ENCODE measurements around the gene SPEF2.

Gene SPEF2

GRCh38 chr5:35678661-35679060 is 61.0 kb downstream of the SPEF2 start:
- Histone ChIP-seq H3K9me3 (ENCODE audit: control insufficient read depth, insufficient read depth, low read length) (no peaks in the 10 kb centered on the region), H3K4me3 (ENCODE audit: low read depth, low read length) (no peak overlapping the region), H3K36me3 (ENCODE audit: control insufficient read depth, insufficient read depth, low read length) (no peaks in the 10 kb centered on the region), H3K4me1 (ENCODE audit: control insufficient read depth, insufficient read depth, low read length) (no peaks in the 10 kb centered on the region), H3K9ac (ENCODE audit: low read depth, low read length) (no peak overlapping the region), H3K27me3 (ENCODE audit: control insufficient read depth, insufficient read depth, low read length) (no peaks in the 10 kb centered on the region)

GRCh38 chr5:35679357-35679756 is 61.7 kb downstream of the SPEF2 start:
- no peaks in the 10 kb centered on the region for H3K36me3 ChIP-seq (ENCODE audit: control insufficient read depth, insufficient read depth, low read length)
- H3K4me1 ChIP-seq (ENCODE audit: control insufficient read depth, insufficient read depth, low read length), result no peaks in the 10 kb centered on the region
- H3K9me3 ChIP-seq (ENCODE audit: control insufficient read depth, insufficient read depth, low read length), result no peaks in the 10 kb centered on the region
- H3K27me3 ChIP-seq (ENCODE audit: control insufficient read depth, insufficient read depth, low read length), result no peaks in the 10 kb centered on the region
- H3K4me3 ChIP-seq (ENCODE audit: low read depth, low read length), result no peak overlapping the region
- no peak overlapping the region for H3K9ac ChIP-seq (ENCODE audit: low read depth, low read length)

GRCh38 chr5:35681911-35682310 is 64.2 kb downstream of the SPEF2 start:
- no peaks in the 10 kb centered on the region for H3K27me3 ChIP-seq (ENCODE audit: control insufficient read depth, insufficient read depth, low read length)
- no peaks in the 10 kb centered on the region for H3K4me1 ChIP-seq (ENCODE audit: control insufficient read depth, insufficient read depth, low read length)
- H3K9ac ChIP-seq (ENCODE audit: low read depth, low read length), result no peak overlapping the region
- no peaks in the 10 kb centered on the region for H3K9me3 ChIP-seq (ENCODE audit: control insufficient read depth, insufficient read depth, low read length)
- H3K4me3 ChIP-seq (ENCODE audit: low read depth, low read length), result no peak overlapping the region
- no peaks in the 10 kb centered on the region for H3K36me3 ChIP-seq (ENCODE audit: control insufficient read depth, insufficient read depth, low read length)

GRCh38 chr5:35683466-35683865 is 65.8 kb downstream of the SPEF2 start:
- Histone ChIP-seq H3K4me1 (ENCODE audit: control insufficient read depth, insufficient read depth, low read length) (no peaks in the 10 kb centered on the region), H3K27me3 (ENCODE audit: control insufficient read depth, insufficient read depth, low read length) (no peaks in the 10 kb centered on the region), H3K9me3 (ENCODE audit: control insufficient read depth, insufficient read depth, low read length) (no peaks in the 10 kb centered on the region), H3K9ac (ENCODE audit: low read depth, low read length) (no peak overlapping the region), H3K4me3 (ENCODE audit: low read depth, low read length) (no peak overlapping the region), H3K36me3 (ENCODE audit: control insufficient read depth, insufficient read depth, low read length) (no peaks in the 10 kb centered on the region)

GRCh38 chr5:35685161-35685560 is 67.5 kb downstream of the SPEF2 start:
- Histone ChIP-seq H3K4me1 (ENCODE audit: control insufficient read depth, insufficient read depth, low read length) (no peaks in the 10 kb centered on the region), H3K27me3 (ENCODE audit: control insufficient read depth, insufficient read depth, low read length) (no peaks in the 10 kb centered on the region), H3K9ac (ENCODE audit: low read depth, low read length) (no peak overlapping the region), H3K9me3 (ENCODE audit: control insufficient read depth, insufficient read depth, low read length) (no peaks in the 10 kb centered on the region), H3K4me3 (ENCODE audit: low read depth, low read length) (no peak overlapping the region), H3K36me3 (ENCODE audit: control insufficient read depth, insufficient read depth, low read length) (no peaks in the 10 kb centered on the region)

GRCh38 chr5:35687961-35688360 is 70.3 kb downstream of the SPEF2 start:
- no peak overlapping the region for H3K4me3 ChIP-seq (ENCODE audit: low read depth, low read length)
- H3K36me3 ChIP-seq (ENCODE audit: control insufficient read depth, insufficient read depth, low read length), result no peaks in the 10 kb centered on the region
- H3K27me3 ChIP-seq (ENCODE audit: control insufficient read depth, insufficient read depth, low read length), result no peaks in the 10 kb centered on the region
- no peaks in the 10 kb centered on the region for H3K9me3 ChIP-seq (ENCODE audit: control insufficient read depth, insufficient read depth, low read length)
- H3K4me1 ChIP-seq (ENCODE audit: control insufficient read depth, insufficient read depth, low read length), result no peaks in the 10 kb centered on the region
- no peak overlapping the region for H3K9ac ChIP-seq (ENCODE audit: low read depth, low read length)

GRCh38 chr5:35694481-35694880 is 76.8 kb downstream of the SPEF2 start:
- Histone ChIP-seq H3K4me3 (ENCODE audit: low read depth, low read length) (no peak overlapping the region), H3K9me3 (ENCODE audit: control insufficient read depth, insufficient read depth, low read length) (no peaks in the 10 kb centered on the region), H3K9ac (ENCODE audit: low read depth, low read length) (no peak overlapping the region), H3K36me3 (ENCODE audit: control insufficient read depth, insufficient read depth, low read length) (no peaks in the 10 kb centered on the region), H3K4me1 (ENCODE audit: control insufficient read depth, insufficient read depth, low read length) (no peaks in the 10 kb centered on the region), H3K27me3 (ENCODE audit: control insufficient read depth, insufficient read depth, low read length) (no peaks in the 10 kb centered on the region)

- H3K9me3 ChIP-seq (ENCODE audit: control insufficient read depth, insufficient read depth, low read length), result no peaks in the 10 kb centered on the region
- no peaks in the 10 kb centered on the region for H3K4me1 ChIP-seq (ENCODE audit: control insufficient read depth, insufficient read depth, low read length)
- H3K27me3 ChIP-seq (ENCODE audit: control insufficient read depth, insufficient read depth, low read length), result no peaks in the 10 kb centered on the region
- no peak overlapping the region for H3K4me3 ChIP-seq (ENCODE audit: low read depth, low read length)
- H3K36me3 ChIP-seq (ENCODE audit: control insufficient read depth, insufficient read depth, low read length), result no peaks in the 10 kb centered on the region
- no peak overlapping the region for H3K9ac ChIP-seq (ENCODE audit: low read depth, low read length)
These were observed 80.6 kb downstream of the SPEF2 start for GRCh38 chr5:35698047-35698808.

- no peak overlapping the region for H3K9ac ChIP-seq (ENCODE audit: low read depth, low read length)
- no peak overlapping the region for H3K4me3 ChIP-seq (ENCODE audit: low read depth, low read length)
- H3K27me3 ChIP-seq (ENCODE audit: control insufficient read depth, insufficient read depth, low read length), result no peaks in the 10 kb centered on the region
- H3K9me3 ChIP-seq (ENCODE audit: control insufficient read depth, insufficient read depth, low read length), result no peaks in the 10 kb centered on the region
- H3K4me1 ChIP-seq (ENCODE audit: control insufficient read depth, insufficient read depth, low read length), result no peaks in the 10 kb centered on the region
- H3K36me3 ChIP-seq (ENCODE audit: control insufficient read depth, insufficient read depth, low read length), result no peaks in the 10 kb centered on the region
These were observed 90.0 kb downstream of the SPEF2 start for GRCh38 chr5:35707659-35708058.

GRCh38 chr5:35709688-35710087 is 92.0 kb downstream of the SPEF2 start:
- no peaks in the 10 kb centered on the region for H3K36me3 ChIP-seq (ENCODE audit: control insufficient read depth, insufficient read depth, low read length)
- H3K9me3 ChIP-seq (ENCODE audit: control insufficient read depth, insufficient read depth, low read length), result no peaks in the 10 kb centered on the region

GRCh38 chr5:35717718-35718117 is 100.1 kb downstream of the SPEF2 start:
- Histone ChIP-seq H3K36me3 (ENCODE audit: control insufficient read depth, insufficient read depth, low read length) (no peaks in the 10 kb centered on the region), H3K27me3 (ENCODE audit: control insufficient read depth, insufficient read depth, low read length) (no peaks in the 10 kb centered on the region), H3K4me1 (ENCODE audit: control insufficient read depth, insufficient read depth, low read length) (peaks cover 3% of the 10 kb centered on the region), H3K9me3 (ENCODE audit: control insufficient read depth, insufficient read depth, low read length) (no peaks in the 10 kb centered on the region), H3K4me3 (ENCODE audit: low read depth, low read length) (no peak overlapping the region), H3K9ac (ENCODE audit: low read depth, low read length) (no peak overlapping the region)

More at GRCh38 chr5:35709688-35710087, 92.0 kb downstream of the SPEF2 start:
- no peak overlapping the region for H3K4me3 ChIP-seq (ENCODE audit: low read depth, low read length)
- no peaks in the 10 kb centered on the region for H3K4me1 ChIP-seq (ENCODE audit: control insufficient read depth, insufficient read depth, low read length)
- H3K27me3 ChIP-seq (ENCODE audit: control insufficient read depth, insufficient read depth, low read length), result no peaks in the 10 kb centered on the region
- no peak overlapping the region for H3K9ac ChIP-seq (ENCODE audit: low read depth, low read length)

GRCh38 chr5:35735718-35736117 is 118.1 kb downstream of the SPEF2 start:
- no peaks in the 10 kb centered on the region for H3K4me1 ChIP-seq (ENCODE audit: control insufficient read depth, insufficient read depth, low read length)
- no peaks in the 10 kb centered on the region for H3K9me3 ChIP-seq (ENCODE audit: control insufficient read depth, insufficient read depth, low read length)
- no peaks in the 10 kb centered on the region for H3K36me3 ChIP-seq (ENCODE audit: control insufficient read depth, insufficient read depth, low read length)
- peaks cover 3% of the 10 kb centered on the region for H3K27me3 ChIP-seq (ENCODE audit: control insufficient read depth, insufficient read depth, low read length)
- no peak overlapping the region for H3K4me3 ChIP-seq (ENCODE audit: low read depth, low read length)
- no peak overlapping the region for H3K9ac ChIP-seq (ENCODE audit: low read depth, low read length)

Data from iPS-15b (cell line).